B cell (primary cell): ENCODE results near the gene TARS1.

Experiments used
- CTCF ChIP-seq: fragments of 200-600 bp; IDR thresholded peaks from one replicate; pipeline ENCODE4 v1.8.0; 2022; ENCODE audit warnings: antibody characterized with exemption, mild to moderate bottlenecking
- EZH2 ChIP-seq: IDR thresholded peaks from 2 replicates; pipeline ENCODE4 v1.6.1; 2012; ENCODE audit warnings: borderline replicate concordance, low read depth, mild to moderate bottlenecking, moderate library complexity, low read length; ENCODE audit not compliant: insufficient read depth, poor library complexity, severe bottlenecking

- no peak for TF ChIP-seq CTCF
- TF ChIP-seq EZH2 = no peak
These were observed 9.8 kb upstream of the TARS1 start for GRCh38 chr5:33430983-33431382.
